Activated CD4-positive, alpha-beta T cell treated with anti-CD3 and anti-CD28 coated beads, Interleukin-2, amount 10 ng/mL, durations not matched to agents 24 days and 14 days (primary cell): Measurements from ENCODE around the gene ARL14. TPM values are rescaled to one million over a fixed set of nuclear protein-coding genes. Genes with fewer than 3 reads are reported as not detected.
"Not testable (repeated sequence)": the region's sequence is repeated elsewhere in the genome, so short reads cannot be mapped to it uniquely, and the experiment has no call there.

ENCODE experiments used
- DNase-seq: peaks from one replicate; pipeline ENCODE4 v3.0.0; 2022
- H3K27ac Mint-ChIP-seq: one replicate; pipeline ENCODE4 v1.8.0; 2022; ENCODE audit warnings: mild to moderate bottlenecking, mixed read lengths
- H3K27me3 Mint-ChIP-seq: one replicate; pipeline ENCODE4 v1.8.0; 2022; ENCODE audit warnings: mixed read lengths
- H3K36me3 Mint-ChIP-seq: one replicate; pipeline ENCODE4 v1.8.0; 2022; ENCODE audit warnings: low read depth, mild to moderate bottlenecking, mixed read lengths
- H3K4me1 Mint-ChIP-seq: one replicate; pipeline ENCODE4 v1.8.0; 2021; ENCODE audit warnings: mixed read lengths
- H3K4me3 Mint-ChIP-seq: one replicate; pipeline ENCODE4 v1.8.0; 2022; ENCODE audit warnings: mild to moderate bottlenecking, moderate library complexity, mixed read lengths
- H3K9me3 Mint-ChIP-seq: one replicate; pipeline ENCODE4 v1.8.0; 2021; ENCODE audit warnings: mixed read lengths
- intact Hi-C: fragments of 100-400 bp; cut with micrococcal nuclease; formaldehyde crosslinking; loops from one replicate; pipeline ENCODE4 v1.15.1; 2023
- total RNA-seq: library from RNA; stranded (reverse); gene quantifications from 2 replicates; pipeline ENCODE4 v1.2.3, GENCODE V29; 2022

Gene ARL14
- total RNA-seq, 1 donor from 2014 or later, result not detected

- H3K36me3 Mint-ChIP-seq, result no peaks in the 10 kb centered on the region
- H3K4me3 Mint-ChIP-seq, result no peak overlapping the region
- H3K27me3 Mint-ChIP-seq, result peaks cover 2% of the 10 kb centered on the region
- no peak overlapping the region for H3K27ac Mint-ChIP-seq
- no peaks in the 10 kb centered on the region for H3K4me1 Mint-ChIP-seq
- DNase-seq, result no peak
- intact Hi-C loops, result no loop called here
- no peaks in the 10 kb centered on the region for H3K9me3 Mint-ChIP-seq
Measured at GRCh38 chr3:160691962-160692361, 15.0 kb downstream of the ARL14 start.

- H3K36me3 Mint-ChIP-seq, result no peaks in the 10 kb centered on the region
- no peak overlapping the region for H3K4me3 Mint-ChIP-seq
- H3K27ac Mint-ChIP-seq, result no peak overlapping the region
- intact Hi-C loops, result no loop called here
- peaks cover 3% of the 10 kb centered on the region for H3K4me1 Mint-ChIP-seq
- H3K27me3 Mint-ChIP-seq, result peaks cover 5% of the 10 kb centered on the region
- DNase-seq, result no peak
- H3K9me3 Mint-ChIP-seq, result no peaks in the 10 kb centered on the region
Measured at GRCh38 chr3:160693191-160693590, 16.2 kb downstream of the ARL14 start.

GRCh38 chr3:160694345-160694744 lies 17.4 kb downstream of the ARL14 start:
- Mint-ChIP-seq H3K4me3 (no peak overlapping the region), H3K27ac (no peak overlapping the region), H3K36me3 (no peaks in the 10 kb centered on the region), H3K9me3 (no peaks in the 10 kb centered on the region), H3K4me1 (peaks cover 3% of the 10 kb centered on the region), H3K27me3 (peaks cover 5% of the 10 kb centered on the region)
- intact Hi-C loops, result no loop called here
- DNase-seq, result no peak

- intact Hi-C loops, result no loop called here
- peaks cover 3% of the 10 kb centered on the region for H3K4me1 Mint-ChIP-seq
- H3K27ac Mint-ChIP-seq, result no peak overlapping the region
- no peaks in the 10 kb centered on the region for H3K36me3 Mint-ChIP-seq
- DNase-seq, result no peak
- no peaks in the 10 kb centered on the region for H3K9me3 Mint-ChIP-seq
- peaks cover 6% of the 10 kb centered on the region for H3K27me3 Mint-ChIP-seq
- H3K4me3 Mint-ChIP-seq, result no peak overlapping the region
Measured at GRCh38 chr3:160695003-160695402, 18.0 kb downstream of the ARL14 start.

GRCh38 chr3:160695915-160696327 lies 19.0 kb downstream of the ARL14 start:
- intact Hi-C loops, result no loop called here
- no peak overlapping the region for H3K27ac Mint-ChIP-seq
- H3K27me3 Mint-ChIP-seq, result peaks cover 10% of the 10 kb centered on the region

GRCh38 chr3:160697637-160698380 lies 20.8 kb downstream of the ARL14 start:
- Mint-ChIP-seq H3K9me3 (no peaks in the 10 kb centered on the region), H3K4me3 (no peak overlapping the region), H3K27me3 (peaks cover 17% of the 10 kb centered on the region), H3K27ac (no peak overlapping the region), H3K4me1 (peaks cover 3% of the 10 kb centered on the region), H3K36me3 (no peaks in the 10 kb centered on the region)
- DNase-seq, result no peak
- intact Hi-C loops, result no loop called here

More at GRCh38 chr3:160695915-160696327, 19.0 kb downstream of the ARL14 start:
- Mint-ChIP-seq H3K4me1 (peaks cover 3% of the 10 kb centered on the region), H3K9me3 (no peaks in the 10 kb centered on the region), H3K36me3 (no peaks in the 10 kb centered on the region), H3K4me3 (no peak overlapping the region)
- DNase-seq, result no peak

GRCh38 chr3:160698599-160699195 lies 21.7 kb downstream of the ARL14 start:
- Mint-ChIP-seq H3K36me3 (no peaks in the 10 kb centered on the region), H3K4me3 (no peak overlapping the region), H3K4me1 (peaks cover 3% of the 10 kb centered on the region), H3K27me3 (peaks cover 19% of the 10 kb centered on the region), H3K27ac (no peak overlapping the region), H3K9me3 (no peaks in the 10 kb centered on the region)
- no peak for DNase-seq
- intact Hi-C loops, result no loop called here

GRCh38 chr3:160701490-160701889 lies 24.5 kb downstream of the ARL14 start:
- H3K27ac Mint-ChIP-seq, result no peak overlapping the region
- DNase-seq, result no peak
- no peak overlapping the region for H3K4me3 Mint-ChIP-seq
- no peaks in the 10 kb centered on the region for H3K36me3 Mint-ChIP-seq
- peaks cover 3% of the 10 kb centered on the region for H3K4me1 Mint-ChIP-seq
- H3K9me3 Mint-ChIP-seq, result no peaks in the 10 kb centered on the region
- intact Hi-C loops, result loop anchor here (10.0 kb wide), 1 partner anchor 723 kb away; no protein-coding TSS in a partner anchor
- H3K27me3 Mint-ChIP-seq, result peaks cover 25% of the 10 kb centered on the region

GRCh38 chr3:160702290-160702689 lies 25.3 kb downstream of the ARL14 start:
- intact Hi-C loops, result loop anchor here (10.0 kb wide), 1 partner anchor 723 kb away; no protein-coding TSS in a partner anchor
- H3K36me3 Mint-ChIP-seq, result no peaks in the 10 kb centered on the region
- H3K27ac Mint-ChIP-seq, result no peak overlapping the region

GRCh38 chr3:160703974-160704373 lies 27.0 kb downstream of the ARL14 start:
- Mint-ChIP-seq H3K27me3 (peaks cover 35% of the 10 kb centered on the region), H3K36me3 (no peaks in the 10 kb centered on the region), H3K4me3 (no peak overlapping the region), H3K9me3 (no peaks in the 10 kb centered on the region), H3K27ac (no peak overlapping the region), H3K4me1 (no peaks in the 10 kb centered on the region)
- DNase-seq, result no peak
- intact Hi-C loops, result loop anchor here (10.0 kb wide), 1 partner anchor 721 kb away; no protein-coding TSS in a partner anchor

More at GRCh38 chr3:160702290-160702689, 25.3 kb downstream of the ARL14 start:
- peaks cover 3% of the 10 kb centered on the region for H3K4me1 Mint-ChIP-seq
- DNase-seq, result no peak
- H3K27me3 Mint-ChIP-seq, result peaks cover 29% of the 10 kb centered on the region
- H3K4me3 Mint-ChIP-seq, result no peak overlapping the region
- H3K9me3 Mint-ChIP-seq, result no peaks in the 10 kb centered on the region

GRCh38 chr3:160707187-160707794 lies 30.3 kb downstream of the ARL14 start:
- DNase-seq, result peak; percentile 76

GRCh38 chr3:160709477-160710182 lies 32.7 kb downstream of the ARL14 start:
- DNase-seq, result no peak
- intact Hi-C loops, result loop anchor here (10.0 kb wide), 1 partner anchor 715 kb away; no protein-coding TSS in a partner anchor
- Mint-ChIP-seq H3K36me3 (no peaks in the 10 kb centered on the region), H3K4me3 (no peak overlapping the region), H3K4me1 (no peaks in the 10 kb centered on the region), H3K9me3 (no peaks in the 10 kb centered on the region), H3K27ac (no peak overlapping the region), H3K27me3 (peaks cover 28% of the 10 kb centered on the region)

More at GRCh38 chr3:160707187-160707794, 30.3 kb downstream of the ARL14 start:
- H3K4me3 Mint-ChIP-seq, result no peak overlapping the region
- intact Hi-C loops, result loop anchor here (1.0 to 10.0 kb wide), 2 partner anchors 235 to 718 kb away; no protein-coding TSS in a partner anchor
- peaks cover 31% of the 10 kb centered on the region for H3K27me3 Mint-ChIP-seq
- no peaks in the 10 kb centered on the region for H3K4me1 Mint-ChIP-seq
- no peak overlapping the region for H3K27ac Mint-ChIP-seq
- H3K36me3 Mint-ChIP-seq, result no peaks in the 10 kb centered on the region
- H3K9me3 Mint-ChIP-seq, result no peaks in the 10 kb centered on the region

GRCh38 chr3:160713144-160713543 lies 36.2 kb downstream of the ARL14 start:
- H3K4me1 Mint-ChIP-seq, H3K27ac Mint-ChIP-seq, H3K4me3 Mint-ChIP-seq, H3K36me3 Mint-ChIP-seq, DNase-seq, intact Hi-C loops, H3K9me3 Mint-ChIP-seq: not testable (repeated sequence)
- H3K27me3 Mint-ChIP-seq, result peaks cover 17% of the 10 kb centered on the region
